HFFc6 (cell line): ENCODE measurements around the gene MAD1L1. TPM values are rescaled to one million over a fixed set of nuclear protein-coding genes. Genes with fewer than 3 reads are reported as not detected.

Experiments used
- DNase-seq: peaks from one replicate; pipeline ENCODE4 v3.0.0-alpha.2; 2018
- H3K27ac Mint-ChIP-seq: 2 replicates; pipeline ENCODE4 v1.8.0; 2020; ENCODE audit warnings: mild to moderate bottlenecking, mixed read lengths
- H3K27me3 Mint-ChIP-seq: 2 replicates; pipeline ENCODE4 v1.8.0; 2021; ENCODE audit warnings: mild to moderate bottlenecking, moderate library complexity, mixed read lengths; ENCODE audit not compliant: insufficient read depth
- H3K36me3 Mint-ChIP-seq: 2 replicates; pipeline ENCODE4 v1.8.0; 2021; ENCODE audit warnings: low read depth, mixed read lengths
- H3K4me1 Mint-ChIP-seq: 2 replicates; pipeline ENCODE4 v1.8.0; 2020; ENCODE audit warnings: low read depth, mixed read lengths
- H3K4me3 Mint-ChIP-seq: 2 replicates; pipeline ENCODE4 v1.8.0; 2020; ENCODE audit warnings: mild to moderate bottlenecking, moderate library complexity, mixed read lengths
- H3K9me3 Mint-ChIP-seq: 2 replicates; pipeline ENCODE4 v1.8.0; 2020; ENCODE audit warnings: mild to moderate bottlenecking, mixed read lengths
- total RNA-seq, 6 experiments: library from RNA; stranded (reverse); fragmentation: NEBNext Ultra II Directional; extraction: Animal tissue kit (Norgen Biotek cat#: 25700); gene quantifications; 2 replicates in 1 of 6; 3 replicates in 5 of 6; pipeline ENCODE4 v1.2.3, GENCODE V29; 2021
- TF ChIP-seq, protein P1 (sequence below): fragments of 200-600 bp; sonication (generic); IDR thresholded peaks from 2 replicates; pipeline ENCODE4 v1.5.0; 2021; ENCODE audit warnings: antibody characterized with exemption, mild to moderate bottlenecking

MAD1L1 gene
- total RNA-seq, 6 experiments from 2014 or later, result 34.6 to 44.8 (median 40.2) TPM

DNA sequence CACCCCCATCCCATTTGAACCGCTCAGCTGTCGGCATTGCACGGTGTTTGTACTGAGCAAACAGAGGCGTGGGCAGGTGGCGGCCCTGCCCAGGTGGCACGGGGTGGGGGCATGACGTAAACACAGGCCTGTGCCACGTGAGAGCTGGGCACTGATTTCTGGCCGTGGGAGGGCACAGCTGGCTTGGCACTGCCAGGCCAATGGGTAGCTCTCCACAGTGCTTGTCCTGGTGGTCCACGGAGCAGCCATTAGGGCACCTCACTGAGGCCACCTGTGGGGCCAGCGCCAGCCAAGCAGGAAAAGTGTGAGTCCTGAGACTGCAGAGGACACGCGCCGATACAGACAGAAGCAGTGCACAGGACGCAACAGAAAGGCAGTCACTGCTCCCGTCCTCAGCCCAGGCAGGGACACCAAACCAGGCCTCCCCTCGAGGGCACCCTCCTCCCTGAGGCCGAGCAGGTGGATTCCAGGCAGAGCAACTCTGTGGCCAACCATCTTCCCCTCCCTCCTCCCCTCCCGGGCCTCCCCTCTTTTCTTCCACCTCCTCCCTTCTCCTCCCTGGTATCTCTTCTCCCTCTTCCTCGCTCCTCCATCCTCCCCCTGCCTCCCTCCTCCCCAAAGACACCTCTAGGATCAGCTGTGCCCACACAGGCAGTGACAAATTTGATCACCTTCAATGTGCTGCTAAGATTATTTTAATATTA, 303.9 kb downstream of the MAD1L1 start:
- peaks cover 15% of the 10 kb centered on the region; the same call in 1 of the 2 replicates for H3K36me3 Mint-ChIP-seq
- TF ChIP-seq, protein P1, sequence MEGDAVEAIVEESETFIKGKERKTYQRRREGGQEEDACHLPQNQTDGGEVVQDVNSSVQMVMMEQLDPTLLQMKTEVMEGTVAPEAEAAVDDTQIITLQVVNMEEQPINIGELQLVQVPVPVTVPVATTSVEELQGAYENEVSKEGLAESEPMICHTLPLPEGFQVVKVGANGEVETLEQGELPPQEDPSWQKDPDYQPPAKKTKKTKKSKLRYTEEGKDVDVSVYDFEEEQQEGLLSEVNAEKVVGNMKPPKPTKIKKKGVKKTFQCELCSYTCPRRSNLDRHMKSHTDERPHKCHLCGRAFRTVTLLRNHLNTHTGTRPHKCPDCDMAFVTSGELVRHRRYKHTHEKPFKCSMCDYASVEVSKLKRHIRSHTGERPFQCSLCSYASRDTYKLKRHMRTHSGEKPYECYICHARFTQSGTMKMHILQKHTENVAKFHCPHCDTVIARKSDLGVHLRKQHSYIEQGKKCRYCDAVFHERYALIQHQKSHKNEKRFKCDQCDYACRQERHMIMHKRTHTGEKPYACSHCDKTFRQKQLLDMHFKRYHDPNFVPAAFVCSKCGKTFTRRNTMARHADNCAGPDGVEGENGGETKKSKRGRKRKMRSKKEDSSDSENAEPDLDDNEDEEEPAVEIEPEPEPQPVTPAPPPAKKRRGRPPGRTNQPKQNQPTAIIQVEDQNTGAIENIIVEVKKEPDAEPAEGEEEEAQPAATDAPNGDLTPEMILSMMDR, result no peak
- H3K4me1 Mint-ChIP-seq, result peaks cover 7% of the 10 kb centered on the region
- no peak overlapping the region for H3K4me3 Mint-ChIP-seq
- H3K27me3 Mint-ChIP-seq, result no peaks in the 10 kb centered on the region; the same call in 1 of the 2 replicates
- no peaks in the 10 kb centered on the region; the same call in 1 of the 2 replicates for H3K9me3 Mint-ChIP-seq
- H3K27ac Mint-ChIP-seq, result no peak overlapping the region
- no peak for DNase-seq

GRCh38 chr7:1927937-1928644, 304.7 kb downstream of the MAD1L1 start:
- Mint-ChIP-seq H3K9me3 (no peaks in the 10 kb centered on the region; the same call in 1 of the 2 replicates), H3K4me3 (no peak overlapping the region), H3K4me1 (peaks cover 7% of the 10 kb centered on the region), H3K27me3 (no peaks in the 10 kb centered on the region; the same call in 1 of the 2 replicates), H3K27ac (no peak overlapping the region), H3K36me3 (peaks cover 14% of the 10 kb centered on the region; the same call in 1 of the 2 replicates)
- TF ChIP-seq, protein P1, result no peak
- DNase-seq, result no peak

GRCh38 chr7:1926908-1927306, 305.8 kb downstream of the MAD1L1 start:
- peaks cover 18% of the 10 kb centered on the region for H3K4me1 Mint-ChIP-seq
- TF ChIP-seq, protein P1, result no peak
- peaks cover 5% of the 10 kb centered on the region; the same call in 1 of the 2 replicates for H3K36me3 Mint-ChIP-seq
- H3K9me3 Mint-ChIP-seq, result no peaks in the 10 kb centered on the region; the same call in 1 of the 2 replicates
- peaks cover 1% of the 10 kb centered on the region; the same call in 1 of the 2 replicates for H3K27me3 Mint-ChIP-seq
- DNase-seq, result no peak
- H3K27ac Mint-ChIP-seq, result no peak overlapping the region
- no peak overlapping the region for H3K4me3 Mint-ChIP-seq

- TF ChIP-seq, protein P1, result no peak
- no peaks in the 10 kb centered on the region; the same call in 1 of the 2 replicates for H3K36me3 Mint-ChIP-seq
- H3K4me1 Mint-ChIP-seq, result peaks cover 18% of the 10 kb centered on the region
- DNase-seq, result no peak
- H3K4me3 Mint-ChIP-seq, result no peak overlapping the region
- no peaks in the 10 kb centered on the region; the same call in 1 of the 2 replicates for H3K9me3 Mint-ChIP-seq
- H3K27ac Mint-ChIP-seq, result no peak overlapping the region
- H3K27me3 Mint-ChIP-seq, result peaks cover 3% of the 10 kb centered on the region; the same call in 1 of the 2 replicates
These were observed 306.5 kb downstream of the MAD1L1 start for GRCh38 chr7:1925973-1926907.

- Mint-ChIP-seq H3K4me1 (peaks cover 22% of the 10 kb centered on the region), H3K27me3 (peaks cover 6% of the 10 kb centered on the region), H3K9me3 (no peaks in the 10 kb centered on the region), H3K36me3 (no peaks in the 10 kb centered on the region), H3K4me3 (no peak overlapping the region), H3K27ac (no peak overlapping the region)
- DNase-seq, result no peak
- TF ChIP-seq, protein P1, result peak; percentile 59
These were observed 307.4 kb downstream of the MAD1L1 start for GRCh38 chr7:1925349-1925748.
